Measurements from ENCODE around the gene PRELID3B. TPM values are rescaled to one million over a fixed set of nuclear protein-coding genes. Genes with fewer than 3 reads are reported as not detected.

The PRELID3B gene
- total and polyA plus RNA-seq, 2 of the 13 experiments (the other 11 are each of a cell fraction or from before 2014, with no cell fraction given) = 23.3 to 42.6 TPM

DNA sequence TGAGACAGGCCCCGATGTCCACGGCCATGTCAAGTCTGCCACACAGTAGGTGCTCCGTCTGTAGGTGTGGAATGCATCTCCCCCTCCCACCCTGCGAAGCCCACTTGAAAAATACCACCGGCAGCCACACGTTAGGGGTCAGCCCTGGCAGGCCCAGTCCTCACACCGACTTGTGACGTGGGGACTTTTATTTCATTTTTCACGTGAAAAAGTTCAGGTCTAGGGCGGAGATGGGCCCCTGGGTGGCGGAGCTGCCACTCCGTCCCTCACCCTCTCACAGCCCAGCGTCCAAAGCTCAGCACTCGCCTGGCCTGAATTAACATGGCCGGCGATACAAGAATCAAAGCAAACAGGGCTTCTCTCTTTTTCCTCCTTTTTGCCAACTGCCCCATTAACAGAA is 27.2 kb downstream of the PRELID3B start (continued):
- TF ChIP-seq ZNF33B (CRISPR knock-in tag; IDR thresholded peaks at IDR 0.05) (no peak), BHLHE40 (IDR thresholded peaks at IDR 0.05; ENCODE audit: low read length) (no peak), SRSF4 (IDR thresholded peaks at IDR 0.05; ENCODE audit: low read depth, low read length, poor library complexity, severe bottlenecking) (no peak), ARID5B (CRISPR knock-in tag; IDR thresholded peaks at IDR 0.05) (no peak), ZFX (CRISPR knock-in tag; IDR thresholded peaks at IDR 0.05; ENCODE audit: low read depth) (no peak)

GRCh38 chr20:59014680-59015389 is 27.8 kb downstream of the PRELID3B start:
- peak overlapping the region in 2 of 3 experiments; percentile 0 to 51; a peak in 2 of 6 replicates for H3K4me3 ChIP-seq (replicated peaks in 1 of 3; ENCODE audit: insufficient read depth in 1 of 3, low read depth in 2 of 3, low read length in 3 of 3)
- 92% methylated on average over 16 of the region's 17 CpGs for WGBS (ENCODE audit: low lambda C conversion rate)
- H3K79me2 ChIP-seq (ENCODE audit: insufficient read depth, low read length) = peaks cover 15% of the 10 kb centered on the region
- H2AFZ ChIP-seq (ENCODE audit: low read length) = no peak overlapping the region
- H3K4me1 ChIP-seq (ENCODE audit: insufficient read depth, low read length) = peaks cover 96% of the 10 kb centered on the region
- no peaks in the 10 kb centered on the region for H4K20me1 ChIP-seq (ENCODE audit: insufficient read depth, low read length)
- DNase-seq (ENCODE audit: low spot score) = no peak
- no peaks in the 10 kb centered on the region; a peak in 1 of 5 replicates for H3K36me3 ChIP-seq (replicated peaks in 1 of 2; ENCODE audit: control insufficient read depth in 1 of 2, insufficient read depth in 2 of 2, low read length in 2 of 2)
- in situ Hi-C loops (cut with HindIII; ENCODE audit: extremely low pct_ligation_motif_present, low pct_unique_long_range_greater_than_20kb) (no loop called here), intact Hi-C loops (cut with micrococcal nuclease; ENCODE audit: unreplicated experiment) (loop anchor here (5.0 kb wide), 1 partner anchor 33 kb away; the partner anchor contains the start of gene NELFCD)
- H3K27ac ChIP-seq (ENCODE audit: extremely low read length, insufficient read depth, low read length) = no peak overlapping the region
- BruUV-seq (replicated peaks) = no TSS peak
- POLR2A ChIA-PET = interaction anchor here (1.4 to 7.7 kb wide), 4 partner anchors 10 to 19 kb away, joined by 3 to 61 read pairs (median 9); partner anchors contain the start of gene ATP5F1E
- H3K27me3 ChIP-seq (ENCODE audit: control insufficient read depth in 1 of 2, insufficient read depth in 2 of 2, low read length in 2 of 2) = no peaks in the 10 kb centered on the region
- peak overlapping the region; percentile 66 for H3K4me2 ChIP-seq (ENCODE audit: low read depth, low read length)
- CTCF ChIA-PET (ENCODE audit: low intra/inter-chr PET ratio, low total read pairs) = no interaction called here
- no peak for FAIRE-seq
- no peak for ATAC-seq
- H3K9me3 ChIP-seq (ENCODE audit: low read length) = no peaks in the 10 kb centered on the region
- H3K9ac ChIP-seq (ENCODE audit: insufficient read depth, low read depth, low read length) = peak overlapping the region; percentile 13; the same call in 1 of the 2 replicates
- TF ChIP-seq ZBTB38 (CRISPR knock-in tag; IDR thresholded peaks at IDR 0.05) (peak; percentile 92), ZFX (CRISPR knock-in tag; IDR thresholded peaks at IDR 0.05; ENCODE audit: low read depth) (peak; percentile 56; the same call in 1 of the 2 replicates), ELF1 (CRISPR knock-in tag; IDR thresholded peaks at IDR 0.05) (no peak), ZNF891 (CRISPR knock-in tag; IDR thresholded peaks at IDR 0.05) (peak; percentile 62; the same call in 1 of the 2 replicates), RNF2 (conservative IDR thresholded peaks at IDR 0.05; ENCODE audit: low read depth) (no peak), FOXO4 (CRISPR knock-in tag; conservative IDR thresholded peaks at IDR 0.05) (peak; percentile 81; the same call in 1 of the 2 replicates), MEIS1 (CRISPR knock-in tag; IDR thresholded peaks at IDR 0.05; ENCODE audit: borderline replicate concordance) (0 out of 2 replicates have a peak, but pooled peaks have one; percentile 64), CSRNP1 (CRISPR knock-in tag; IDR thresholded peaks at IDR 0.05) (no peak)
- TF ChIP-seq, protein P1, sequence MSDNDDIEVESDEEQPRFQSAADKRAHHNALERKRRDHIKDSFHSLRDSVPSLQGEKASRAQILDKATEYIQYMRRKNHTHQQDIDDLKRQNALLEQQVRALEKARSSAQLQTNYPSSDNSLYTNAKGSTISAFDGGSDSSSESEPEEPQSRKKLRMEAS (IDR thresholded peaks at IDR 0.05) = no peak

Data from HepG2 (cell line).